ENCODE data around the gene ARPC4.
"Not testable (repeated sequence)": the region's sequence is repeated elsewhere in the genome, so short reads cannot be mapped to it uniquely, and the experiment has no call there.

ARPC4 gene

DNA sequence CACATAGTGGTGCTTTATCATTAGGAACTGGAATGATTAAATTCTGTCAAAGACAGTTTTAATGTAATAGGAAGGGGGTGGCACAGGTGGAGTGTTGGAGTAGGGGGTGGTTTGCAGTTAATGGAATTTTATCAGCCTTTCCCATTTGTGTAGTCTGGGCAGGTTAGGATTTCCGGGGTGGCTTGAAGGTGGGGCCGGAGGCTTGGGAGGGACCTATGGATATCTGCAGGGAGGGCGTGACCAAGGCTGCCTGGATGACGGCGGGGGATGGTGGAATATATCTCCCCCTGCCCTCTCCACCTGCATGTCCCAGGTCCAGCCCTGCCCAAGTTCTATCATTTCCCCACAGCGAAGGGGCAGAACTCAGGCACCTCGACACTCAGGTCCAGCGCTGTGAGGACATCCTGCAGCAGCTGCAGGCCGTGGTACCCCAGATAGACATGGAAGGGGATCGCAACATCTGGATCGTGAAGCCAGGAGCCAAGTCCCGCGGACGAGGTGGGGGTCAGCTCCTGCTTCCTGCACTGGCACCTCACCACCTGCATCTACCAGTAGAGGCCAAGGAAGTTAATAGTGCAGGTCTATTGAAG is 32.7 kb downstream of the ARPC4 start:
- no peak for FAIRE-seq

DNA sequence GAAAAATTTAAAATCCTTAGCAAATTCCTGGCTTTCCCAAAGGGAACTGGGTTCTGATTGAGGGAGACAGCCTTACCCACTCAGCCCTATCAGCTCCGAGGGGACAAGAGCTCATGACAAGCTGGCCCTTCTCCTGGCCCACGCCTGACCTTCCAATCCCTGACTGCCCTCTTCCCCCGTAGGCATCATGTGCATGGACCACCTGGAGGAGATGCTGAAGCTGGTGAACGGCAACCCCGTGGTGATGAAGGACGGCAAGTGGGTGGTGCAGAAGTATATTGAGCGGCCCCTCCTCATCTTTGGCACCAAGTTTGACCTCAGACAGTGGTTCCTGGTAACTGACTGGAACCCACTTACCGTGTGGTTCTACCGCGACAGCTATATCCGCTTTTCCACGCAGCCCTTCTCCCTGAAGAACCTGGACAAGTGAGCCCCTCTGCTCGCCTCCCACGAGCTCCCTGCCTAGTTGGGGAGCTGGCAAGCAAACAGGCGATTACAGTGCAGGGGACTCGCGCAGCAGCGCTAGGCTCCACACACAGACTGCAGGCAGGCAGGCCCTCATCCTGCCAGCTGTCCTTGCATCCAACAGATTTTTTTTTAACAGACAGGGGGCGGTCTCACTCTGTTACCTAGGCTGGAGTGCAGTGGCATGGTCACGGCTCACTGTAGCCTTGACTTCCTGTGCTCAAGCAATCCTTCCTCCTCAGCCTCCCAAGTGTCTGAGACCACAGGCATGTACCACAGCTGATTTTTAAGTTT is 34.1 kb downstream of the ARPC4 start:
- FAIRE-seq: no peak

DNA sequence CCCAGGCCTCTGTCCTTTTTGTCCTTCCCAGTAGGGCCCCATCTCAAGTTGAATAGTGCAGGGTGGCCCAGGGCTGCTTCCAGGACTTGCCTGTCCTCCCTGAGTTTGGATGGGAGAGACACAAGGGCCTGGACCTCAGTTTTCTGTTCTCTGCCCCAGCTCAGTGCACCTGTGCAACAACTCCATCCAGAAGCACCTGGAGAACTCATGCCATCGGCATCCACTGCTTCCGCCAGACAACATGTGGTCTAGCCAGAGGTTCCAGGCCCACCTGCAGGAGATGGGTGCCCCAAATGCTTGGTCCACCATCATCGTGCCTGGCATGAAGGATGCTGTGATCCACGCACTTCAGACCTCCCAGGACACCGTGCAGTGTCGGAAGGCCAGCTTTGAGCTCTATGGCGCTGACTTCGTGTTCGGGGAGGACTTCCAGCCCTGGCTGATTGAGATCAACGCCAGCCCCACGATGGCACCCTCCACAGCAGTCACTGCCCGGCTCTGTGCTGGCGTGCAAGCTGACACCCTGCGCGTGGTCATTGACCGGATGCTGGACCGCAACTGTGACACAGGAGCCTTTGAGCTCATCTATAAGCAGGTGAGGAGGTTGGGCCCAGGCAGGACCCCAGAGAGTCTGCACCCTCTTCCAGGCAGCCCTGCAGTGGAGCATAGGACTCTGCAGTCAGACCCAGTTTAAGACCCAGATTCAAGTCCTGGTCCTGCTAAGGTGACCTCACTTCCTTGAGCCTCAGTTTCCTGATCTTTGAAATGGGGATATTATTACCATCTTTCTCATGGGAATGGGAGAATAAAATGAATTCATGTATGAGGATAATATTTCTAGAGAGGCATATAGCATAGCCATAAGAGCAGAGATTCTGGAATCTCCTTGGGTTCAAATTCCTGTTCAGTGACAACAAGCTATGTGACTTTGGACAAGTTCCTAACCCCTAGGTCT is 36.2 kb downstream of the ARPC4 start:
- no peak for FAIRE-seq

DNA sequence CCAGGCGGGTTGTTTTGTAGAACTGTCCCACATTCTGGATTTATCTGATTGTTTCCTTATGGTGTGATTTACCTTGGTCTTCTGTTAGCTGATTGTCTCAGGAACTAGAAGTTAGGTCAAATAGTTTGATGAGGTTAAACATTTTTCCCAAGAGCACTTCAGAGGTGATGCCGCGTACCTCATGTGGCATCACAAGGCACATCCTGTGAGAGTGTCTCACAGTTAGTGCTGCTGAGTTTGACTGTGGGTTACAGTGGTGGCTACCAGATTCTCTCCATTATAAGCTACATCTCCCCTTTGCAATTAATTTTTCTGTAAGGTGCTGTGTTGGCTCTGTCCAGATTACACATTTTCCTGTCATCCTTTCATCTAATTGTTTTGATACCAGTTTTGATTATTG is 38.4 kb downstream of the ARPC4 start:
- no peak for FAIRE-seq

DNA sequence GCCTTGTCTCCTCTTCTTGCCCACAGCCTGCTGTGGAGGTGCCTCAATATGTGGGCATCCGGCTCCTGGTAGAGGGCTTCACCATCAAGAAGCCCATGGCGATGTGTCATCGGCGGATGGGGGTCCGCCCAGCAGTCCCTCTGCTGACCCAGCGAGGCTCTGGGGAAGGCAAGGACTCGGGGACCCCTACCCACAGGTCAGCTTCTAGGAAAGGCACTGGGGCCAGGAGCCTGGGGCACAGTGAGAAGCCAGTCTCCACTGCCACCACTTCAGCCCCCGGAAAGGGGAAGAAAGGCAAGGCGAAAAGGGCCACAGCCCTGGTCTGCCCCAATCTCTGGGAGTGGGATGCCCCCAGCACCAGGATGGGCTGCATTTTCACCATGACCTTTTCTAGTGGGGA is 40.2 kb downstream of the ARPC4 start:
- FAIRE-seq: no peak

DNA sequence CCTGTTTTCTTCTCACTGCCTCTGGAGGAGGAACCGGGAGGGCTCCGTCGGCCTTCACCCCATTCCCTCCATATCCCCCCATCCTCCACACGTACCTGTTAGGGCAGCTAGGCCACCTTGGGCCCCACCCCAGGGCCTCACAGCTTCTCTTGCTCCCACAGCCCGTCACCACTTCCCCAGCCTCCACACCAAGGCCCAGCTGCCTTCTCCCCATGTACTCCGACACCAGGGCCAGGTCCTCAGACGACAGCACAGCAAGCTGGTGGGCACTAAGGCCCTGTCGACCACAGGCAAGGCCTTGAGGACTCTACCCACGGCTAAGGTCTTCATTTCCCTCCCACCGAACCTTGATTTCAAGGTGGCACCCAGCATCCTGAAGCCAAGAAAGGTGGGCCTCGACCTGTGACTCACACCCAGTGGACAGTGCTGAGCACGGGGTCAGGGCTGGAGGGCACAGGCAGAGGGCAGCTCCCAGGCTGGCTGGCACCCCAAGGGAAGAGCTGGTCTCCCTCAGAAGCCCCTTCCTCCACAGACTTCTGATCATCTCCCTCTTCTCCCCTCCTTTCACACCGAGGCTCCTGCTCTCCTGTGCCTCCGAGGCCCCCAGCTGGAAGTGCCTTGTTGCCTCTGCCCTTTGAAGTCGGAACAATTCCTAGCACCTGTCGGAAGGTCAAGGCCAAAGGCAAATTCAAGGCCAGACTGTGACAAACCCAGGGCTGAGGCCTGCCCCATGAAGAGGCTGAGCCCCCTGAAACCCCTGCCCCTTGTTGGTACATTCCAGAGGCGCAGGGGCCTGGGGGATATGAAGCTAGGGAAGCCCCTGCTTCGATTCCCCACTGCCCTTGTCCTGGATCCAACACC is 41.9 kb downstream of the ARPC4 start:
- FAIRE-seq: no peak

DNA sequence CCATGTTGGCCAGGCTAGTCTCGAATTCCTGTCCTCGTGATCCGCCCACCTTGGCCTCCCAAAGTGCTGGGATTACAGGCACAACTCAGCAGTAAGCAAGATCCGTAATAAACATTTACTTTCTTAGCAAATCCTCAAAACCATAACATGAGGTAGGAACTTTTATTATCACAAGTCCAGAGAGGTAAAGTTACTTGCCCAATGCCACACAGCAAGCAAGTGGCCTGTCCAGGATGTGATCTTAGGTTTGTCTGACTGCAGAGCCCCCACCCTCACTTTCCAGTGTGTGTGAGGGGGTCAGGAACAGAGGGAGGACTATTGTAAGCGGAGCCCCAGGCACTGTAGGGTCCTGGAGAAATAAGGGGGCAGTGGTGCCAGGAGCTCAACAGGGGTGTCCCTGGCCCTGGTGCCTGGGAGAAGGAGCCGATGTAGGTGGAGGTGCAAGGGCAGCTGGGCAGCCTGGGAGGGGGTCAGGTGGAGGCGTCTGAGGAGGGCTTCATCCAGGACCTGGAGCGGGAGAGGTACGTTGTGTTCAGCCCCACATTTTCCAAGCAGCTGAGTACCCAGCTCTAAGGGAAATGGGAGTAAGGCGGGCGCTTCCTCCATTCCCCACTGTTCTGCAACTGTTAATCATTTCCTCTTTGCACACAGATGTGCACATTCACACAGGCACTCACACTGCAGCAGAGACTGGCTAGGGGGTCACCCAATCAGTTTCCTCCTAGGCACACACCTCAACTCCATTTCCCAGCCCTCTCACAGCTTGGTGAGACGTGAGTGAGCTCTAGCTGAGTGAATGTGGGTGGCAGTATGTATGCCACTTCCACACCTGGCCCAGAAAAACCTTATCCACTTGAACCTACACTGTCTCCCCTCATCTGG is 45.1 kb downstream of the ARPC4 start:
- FAIRE-seq: no peak

DNA sequence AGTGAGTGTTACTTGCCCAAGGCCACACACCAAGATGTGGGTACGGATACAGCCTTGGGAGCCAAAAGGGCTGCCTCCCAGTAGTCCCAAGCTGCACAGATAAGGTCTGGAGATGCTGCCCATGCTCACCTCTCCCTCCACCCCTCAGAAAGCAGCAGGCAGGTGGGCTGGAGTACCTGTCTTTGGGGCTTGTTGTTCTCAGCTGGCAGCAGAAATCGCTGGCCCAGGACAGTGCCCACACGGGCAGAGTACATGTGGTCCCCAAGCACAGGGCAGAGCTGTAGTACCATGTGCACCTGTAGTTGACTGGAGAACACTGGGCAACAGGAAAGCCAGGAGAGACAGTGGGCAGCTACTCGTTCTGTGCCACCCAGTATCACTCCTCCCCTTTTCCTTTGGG is 46.0 kb downstream of the ARPC4 start:
- no peak for FAIRE-seq

DNA sequence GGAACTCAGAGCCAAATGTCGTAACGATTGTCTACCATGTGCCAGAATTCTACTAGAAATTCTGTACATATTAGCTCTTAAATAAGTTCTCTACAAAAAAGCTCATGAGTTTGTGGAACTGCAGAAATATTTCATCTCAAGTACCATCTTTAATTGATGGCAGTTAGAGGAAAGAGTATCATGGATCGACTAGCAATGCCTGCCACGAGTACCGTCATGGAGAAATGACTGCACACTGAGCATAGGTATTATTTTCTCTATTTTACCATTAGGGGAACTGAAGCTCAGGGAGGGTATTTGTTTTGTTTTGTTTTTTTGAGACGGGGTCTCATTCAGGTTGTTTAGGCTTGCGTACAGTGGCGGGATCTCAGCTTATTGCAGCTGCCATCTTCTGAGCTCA is 48.1 kb downstream of the ARPC4 start:
- no peak for FAIRE-seq

DNA sequence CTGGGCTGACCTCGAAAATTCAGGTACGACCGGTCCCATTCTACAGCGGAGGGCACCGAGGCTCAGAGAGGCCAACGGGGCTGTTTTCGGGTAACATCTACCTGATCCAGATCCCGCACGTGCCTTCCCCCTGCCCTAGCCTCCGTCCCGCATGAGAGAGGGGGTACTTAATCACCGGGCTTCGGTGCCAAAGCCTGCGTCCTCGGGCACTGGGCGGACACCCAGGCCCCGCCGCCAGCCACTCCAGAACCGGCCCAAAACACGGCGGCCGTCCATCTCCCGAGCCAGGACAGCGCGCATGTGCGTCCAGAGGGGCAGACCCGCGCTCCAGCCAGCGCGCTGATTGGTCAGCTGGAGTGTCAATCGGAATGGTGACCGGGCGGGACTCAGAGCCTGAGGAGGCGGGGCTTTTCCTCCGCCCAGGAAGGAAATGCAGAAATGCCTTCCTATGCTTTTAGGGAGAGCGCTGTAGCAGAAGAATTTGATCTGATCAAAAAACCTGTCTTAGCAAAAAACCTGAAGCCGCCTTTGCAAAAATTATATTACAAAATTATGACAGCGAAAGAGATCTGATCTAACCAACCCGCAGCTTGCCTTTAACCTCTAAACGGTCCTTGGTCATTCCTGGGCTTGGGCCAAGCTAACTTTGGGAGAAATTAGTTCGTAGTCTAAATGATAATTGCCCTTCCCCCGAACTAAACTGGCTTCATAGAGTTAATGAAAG is 51.0 kb downstream of the ARPC4 start, which contains the start of gene RPUSD3:
Gene RPUSD3 (minus strand): TSS at position 294 of the 724 bp plus-strand sequence. CDS start 18 bp downstream, at position 276.
- peak; percentile 89 for FAIRE-seq

DNA sequence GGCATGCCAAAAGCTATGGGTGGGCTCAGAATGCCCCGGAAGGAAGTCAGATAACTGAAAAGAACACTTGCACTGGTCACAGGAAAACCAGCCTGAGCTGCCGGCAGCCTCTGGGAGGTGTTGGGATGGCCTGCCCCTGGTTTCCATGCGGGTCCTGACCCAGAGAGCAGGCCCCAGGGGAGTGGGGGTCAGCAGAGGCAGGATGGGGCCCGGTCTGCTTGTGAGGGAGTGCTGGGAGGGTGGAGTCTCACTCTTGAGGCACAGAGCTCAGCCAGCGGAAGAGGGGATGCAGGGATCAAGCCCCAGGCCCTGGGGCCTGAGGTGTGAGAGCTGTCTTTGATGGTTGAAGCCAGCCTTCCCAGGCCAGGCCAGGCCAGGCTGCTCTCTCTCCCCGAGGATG is 53.3 kb downstream of the ARPC4 start:
- no peak for FAIRE-seq

DNA sequence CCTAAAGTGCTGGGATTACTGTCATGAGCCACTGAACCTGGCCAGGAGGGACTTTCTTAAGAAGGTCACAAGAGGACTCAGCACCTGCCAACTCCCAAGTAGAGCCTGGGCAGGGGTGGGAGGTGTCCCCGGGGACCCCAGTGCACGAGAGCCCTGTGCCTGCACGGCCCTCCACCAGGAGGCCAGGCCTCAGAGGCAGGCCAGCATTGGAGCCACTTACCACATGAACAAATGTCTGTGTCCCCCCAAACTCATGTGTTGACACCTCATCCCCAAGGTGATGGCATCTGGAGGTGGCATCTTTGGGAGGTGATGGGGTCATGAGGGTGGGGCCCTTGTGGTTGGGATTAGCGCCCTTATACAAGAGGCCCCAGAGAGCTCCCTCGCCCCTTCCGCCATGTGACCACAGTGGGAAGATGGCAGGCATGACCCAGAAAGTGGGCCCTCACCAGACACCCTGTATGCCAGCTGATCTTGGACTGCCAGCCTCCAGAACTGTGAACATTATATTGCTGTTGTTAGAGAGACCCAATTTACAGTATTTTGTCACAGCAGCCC is 54.1 kb downstream of the ARPC4 start:
- FAIRE-seq: no peak

DNA sequence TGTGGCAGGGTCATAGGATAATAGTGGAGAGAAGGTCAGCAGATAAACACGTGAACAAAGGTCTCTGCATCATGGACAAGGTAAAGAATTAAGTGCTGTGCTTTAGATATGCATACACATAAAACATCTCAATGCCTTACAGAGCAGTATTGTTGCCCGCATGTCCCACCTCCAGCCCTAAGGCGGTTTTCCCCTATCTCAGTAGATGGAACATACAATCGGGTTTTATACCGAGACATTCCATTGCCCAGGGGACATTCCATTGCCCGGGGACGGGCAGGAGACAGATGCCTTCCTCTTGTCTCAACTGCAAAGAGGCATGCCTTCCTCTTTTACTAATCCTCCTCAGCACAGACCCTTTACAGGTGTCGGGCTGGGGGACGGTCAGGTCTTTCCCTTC is 55.0 kb downstream of the ARPC4 start:
- not testable (repeated sequence) for FAIRE-seq

DNA sequence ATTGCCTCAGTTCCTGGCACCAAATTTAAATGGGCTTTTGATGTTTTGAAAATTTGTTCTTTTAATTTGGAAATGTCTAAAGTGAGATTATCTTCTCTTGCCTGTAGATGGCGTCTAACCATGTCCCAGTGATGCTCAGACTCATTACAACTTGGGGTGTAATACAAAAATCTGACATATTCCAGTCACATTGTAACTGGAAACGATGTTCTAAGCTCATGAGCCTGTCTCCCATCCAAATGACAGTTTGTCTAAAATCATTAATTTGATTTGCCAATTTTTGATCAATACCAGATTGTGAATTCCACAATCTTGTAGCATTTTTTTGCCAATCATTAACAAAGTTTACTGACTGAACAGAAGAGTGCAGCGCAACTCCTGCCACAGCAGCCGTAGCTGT is 56.0 kb downstream of the ARPC4 start:
- peak; percentile 50 for FAIRE-seq

DNA sequence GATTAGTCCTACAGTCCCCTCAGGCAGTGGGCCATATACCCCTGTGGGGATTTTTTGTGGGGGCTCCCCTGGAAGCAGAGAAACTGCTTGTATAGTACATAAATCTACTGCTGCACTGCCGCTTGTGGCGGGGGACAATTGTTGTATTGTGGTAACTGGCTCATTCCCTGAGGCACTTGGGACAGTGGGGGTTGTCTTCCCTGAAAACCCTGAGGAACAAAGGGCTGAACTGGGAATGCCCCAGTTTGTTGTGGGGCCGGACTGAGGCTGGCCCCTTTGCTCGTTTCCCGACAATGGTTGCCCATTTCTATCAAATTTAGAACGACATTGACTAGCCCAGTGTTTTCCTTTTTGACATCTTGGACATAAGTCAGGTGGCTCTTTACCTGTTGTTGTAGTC is 58.5 kb downstream of the ARPC4 start:
- FAIRE-seq: not testable (repeated sequence)

DNA sequence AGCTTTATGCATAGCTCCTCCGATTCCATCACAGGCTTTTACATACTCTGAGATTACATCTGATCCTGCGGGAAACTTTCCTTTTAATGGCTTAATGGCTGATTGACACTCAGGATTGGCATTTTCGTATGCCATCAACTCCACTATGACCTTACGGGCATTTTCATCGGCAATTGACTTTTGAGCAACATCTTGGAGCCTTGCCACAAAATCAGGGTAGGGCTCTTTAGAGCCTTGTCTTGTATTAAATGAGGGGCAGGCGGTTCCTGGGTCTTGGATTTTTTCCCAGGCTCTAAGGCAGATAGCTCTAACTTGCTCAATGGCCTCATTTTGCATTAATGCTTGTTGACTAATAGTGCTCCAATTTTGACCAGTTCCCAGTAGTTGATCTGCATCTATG is 59.0 kb downstream of the ARPC4 start:
- FAIRE-seq: not testable (repeated sequence)

DNA sequence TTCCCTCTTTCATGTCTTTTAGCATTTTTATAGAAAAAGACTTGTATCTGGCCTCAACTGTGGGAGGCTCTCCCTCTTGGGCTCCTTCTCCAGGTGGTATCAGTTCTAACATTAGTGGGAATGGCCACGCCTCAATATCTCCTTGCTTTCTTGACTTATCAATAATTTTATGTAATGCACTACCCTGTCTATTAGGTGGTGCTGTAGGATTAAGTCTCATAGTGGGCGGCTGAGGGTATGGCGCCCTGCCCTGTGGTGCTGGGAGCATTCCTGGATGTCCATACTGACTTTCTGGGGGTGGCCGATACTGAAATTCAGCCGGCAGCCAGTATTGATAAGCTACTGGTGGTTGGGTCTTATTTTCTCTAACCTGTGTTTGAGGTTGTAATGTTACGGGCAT is 59.6 kb downstream of the ARPC4 start:
- no peak for FAIRE-seq

DNA sequence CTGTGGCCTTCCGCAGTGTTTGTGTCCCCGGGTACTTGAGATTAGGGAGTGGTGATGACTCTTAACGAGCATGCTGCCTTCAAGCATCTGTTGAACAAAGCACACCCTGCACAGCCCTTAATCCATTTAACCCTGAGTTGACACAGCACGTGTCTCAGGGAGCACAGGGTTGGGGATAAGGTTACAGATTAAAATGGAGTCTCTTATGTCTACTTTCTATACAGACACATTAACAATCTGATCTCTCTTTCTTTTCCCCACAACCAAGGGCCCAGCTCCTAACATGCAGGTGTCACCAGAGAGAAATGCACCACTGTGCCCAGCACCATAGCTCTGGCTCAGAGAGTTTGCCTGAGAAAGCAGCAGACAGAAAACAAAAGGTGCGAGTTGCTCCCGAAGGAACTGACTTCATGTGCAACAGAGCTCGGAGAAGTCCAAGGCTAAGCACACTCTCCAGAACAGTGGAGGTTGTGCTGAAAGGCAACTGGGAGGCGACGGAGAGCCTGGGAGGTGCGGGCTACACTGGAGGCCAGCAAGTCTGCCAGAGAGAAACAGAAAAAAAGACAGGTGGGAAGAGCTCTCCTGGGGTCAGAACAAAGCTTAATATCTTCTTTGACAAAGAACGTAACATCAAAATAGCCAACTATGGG is 61.5 kb downstream of the ARPC4 start:
- not testable (repeated sequence) for FAIRE-seq

DNA sequence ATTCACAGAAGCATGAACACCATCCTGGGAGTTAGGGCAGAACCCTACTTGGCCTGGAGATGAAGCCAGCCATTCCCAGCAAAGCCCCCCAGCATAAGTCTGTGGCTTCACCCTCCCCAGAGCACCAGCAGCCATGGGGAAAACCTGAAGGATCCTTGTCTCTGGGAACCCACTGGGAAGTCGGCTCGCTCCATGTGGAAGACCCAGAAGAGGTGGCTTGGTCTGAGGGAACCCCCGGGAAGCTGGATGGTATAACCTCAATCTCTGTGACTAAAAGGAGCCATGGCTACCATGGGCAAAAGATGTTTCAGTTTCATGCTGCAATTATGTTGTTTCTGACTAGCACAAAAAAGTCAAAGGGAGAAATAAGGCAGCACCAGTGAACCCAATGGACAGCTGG is 62.7 kb downstream of the ARPC4 start:
- FAIRE-seq: no peak

Data from G401.6 (cell line).